Ishikawa (cell line): Measurements from ENCODE around the gene ZFYVE21.

Experiments used
- CEBPB ChIP-seq: IDR thresholded peaks from 2 replicates; pipeline ENCODE4 v1.6.1; 2012
- CREB1 ChIP-seq: IDR thresholded peaks from 2 replicates; pipeline ENCODE4 v1.6.1; 2012; ENCODE audit warnings: low read depth
- EGR1 ChIP-seq: IDR thresholded peaks from 2 replicates; pipeline ENCODE4 v1.6.1; 2012
- EP300 ChIP-seq: IDR thresholded peaks from 2 replicates; pipeline ENCODE4 v1.6.1; 2012; ENCODE audit warnings: borderline replicate concordance
- FOXM1 ChIP-seq: IDR thresholded peaks from 2 replicates; pipeline ENCODE4 v1.6.1; 2012; ENCODE audit warnings: low read depth, borderline replicate concordance
- NFIC ChIP-seq: IDR thresholded peaks from 2 replicates; pipeline ENCODE4 v1.6.1; 2012
- RAD21 ChIP-seq: IDR thresholded peaks from 2 replicates; pipeline ENCODE4 v1.6.1; 2012; ENCODE audit warnings: low read depth
- REST ChIP-seq: IDR thresholded peaks from 2 replicates; pipeline ENCODE4 v1.6.1; 2012; ENCODE audit warnings: low read depth, mild to moderate bottlenecking
- TAF1 ChIP-seq: IDR thresholded peaks from 2 replicates; pipeline ENCODE4 v1.6.1; 2012; ENCODE audit warnings: low read depth, mild to moderate bottlenecking
- TCF12 ChIP-seq: IDR thresholded peaks from 2 replicates; pipeline ENCODE4 v1.6.1; 2012; ENCODE audit warnings: low read depth
- TEAD4 ChIP-seq: IDR thresholded peaks from 2 replicates; pipeline ENCODE4 v1.6.1; 2012
- USF1 ChIP-seq: IDR thresholded peaks from 2 replicates; pipeline ENCODE4 v1.6.1; 2012
- YY1 ChIP-seq: IDR thresholded peaks from 2 replicates; pipeline ENCODE4 v1.6.1; 2012; ENCODE audit warnings: low read depth
- ZBTB7A ChIP-seq: IDR thresholded peaks from 2 replicates; pipeline ENCODE4 v1.6.1; 2012; ENCODE audit warnings: low read depth
- TF ChIP-seq, protein P1 (sequence below): IDR thresholded peaks from 2 replicates; pipeline ENCODE4 v1.6.1; 2012

The ZFYVE21 gene

GRCh38 chr14:103707329-103708263 lies 8.0 kb upstream of the ZFYVE21 start:
- no peak for TF ChIP-seq RAD21
- no peak for TF ChIP-seq TCF12
- TF ChIP-seq YY1, result no peak
- TF ChIP-seq FOXM1, result no peak
- no peak for TF ChIP-seq REST
- TF ChIP-seq USF1, result no peak
- no peak for TF ChIP-seq ZBTB7A
- no peak for TF ChIP-seq NFIC
- no peak for TF ChIP-seq TEAD4
- no peak for TF ChIP-seq TAF1
- TF ChIP-seq EGR1, result no peak
- no peak for TF ChIP-seq CREB1
- TF ChIP-seq, protein P1, sequence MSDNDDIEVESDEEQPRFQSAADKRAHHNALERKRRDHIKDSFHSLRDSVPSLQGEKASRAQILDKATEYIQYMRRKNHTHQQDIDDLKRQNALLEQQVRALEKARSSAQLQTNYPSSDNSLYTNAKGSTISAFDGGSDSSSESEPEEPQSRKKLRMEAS, result no peak
- TF ChIP-seq EP300, result no peak
- TF ChIP-seq CEBPB, result no peak

GRCh38 chr14:103708750-103709187 lies 6.8 kb upstream of the ZFYVE21 start:
- TF ChIP-seq YY1 (no peak), NFIC (no peak), ZBTB7A (no peak), TAF1 (no peak), USF1 (no peak), CEBPB (no peak), EP300 (no peak), TCF12 (no peak), FOXM1 (no peak), TEAD4 (no peak)
- TF ChIP-seq, protein P1, result no peak

DNA sequence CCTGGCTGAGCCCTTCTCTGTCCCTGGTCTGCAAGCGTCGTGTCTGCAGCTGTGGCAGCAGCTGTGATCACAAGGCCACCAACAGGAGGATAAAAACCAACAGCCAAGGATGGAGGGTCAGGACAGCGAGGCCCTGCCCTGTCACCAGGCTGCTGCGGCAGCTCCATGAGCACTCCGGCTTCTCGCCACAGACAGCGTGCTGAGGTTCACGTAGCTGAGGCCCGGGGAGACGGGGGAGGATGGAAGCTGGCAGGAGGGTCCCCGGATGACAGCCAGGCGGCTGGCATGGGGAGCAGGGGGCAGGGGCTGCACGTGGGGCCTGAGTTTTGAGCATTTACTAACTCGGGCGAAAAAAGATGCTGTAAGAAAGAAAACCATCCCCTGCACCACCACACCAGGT lies 5.8 kb upstream of the ZFYVE21 start:
- TF ChIP-seq TAF1 (no peak), YY1 (no peak), TEAD4 (no peak), ZBTB7A (no peak)

DNA sequence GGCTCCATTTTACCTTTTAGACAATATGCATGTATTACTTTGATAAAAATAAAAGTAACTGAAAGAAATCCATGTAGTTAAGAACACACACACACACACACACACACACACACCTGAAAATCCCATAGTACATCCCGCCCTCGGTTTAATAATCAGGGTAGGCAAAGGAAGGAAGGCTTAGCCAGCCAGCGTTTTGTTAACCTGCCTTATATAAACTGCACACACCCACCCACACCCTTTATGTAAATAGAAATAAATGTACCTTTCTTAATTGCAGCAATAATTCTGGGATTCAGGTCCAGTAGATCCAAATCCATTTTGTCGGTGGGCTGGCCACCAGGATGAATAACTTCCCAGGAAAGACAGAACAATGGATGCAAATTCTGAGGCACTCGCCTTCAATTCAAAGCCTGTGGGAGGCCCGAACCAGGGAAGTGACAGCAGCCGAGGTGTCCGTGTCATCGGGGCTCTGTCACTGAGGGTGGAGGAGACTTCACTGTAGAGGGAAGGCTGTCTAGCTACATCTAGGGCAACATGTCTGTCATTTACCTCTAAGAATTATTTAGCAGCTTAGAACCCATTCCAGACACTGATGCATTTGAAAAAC lies 4.7 kb upstream of the ZFYVE21 start:
- TF ChIP-seq CEBPB (no peak), ZBTB7A (no peak), CREB1 (no peak), USF1 (no peak), NFIC (no peak)
- TF ChIP-seq, protein P1, result no peak

- TF ChIP-seq TCF12 (no peak), YY1 (no peak), EGR1 (no peak), TEAD4 (no peak), NFIC (0 out of 2 replicates have a peak, but pooled peaks have one; percentile 24), EP300 (no peak), CEBPB (no peak)
- TF ChIP-seq, protein P1, result no peak
These were observed 3.8 kb upstream of the ZFYVE21 start for GRCh38 chr14:103711516-103712431.
